ENCODE measurements around the gene GRIN2A. TPM values are rescaled to one million over a fixed set of nuclear protein-coding genes. Genes with fewer than 3 reads are reported as not detected.

GRIN2A gene
- total RNA-seq, 1 donor from 2014 or later: 11.8 TPM

Small RNAs within 50 kb of the gene (small RNA-seq; reads per million reads assigned to genes)
- gene RN7SL493P (ENCODE audit: low replicate concordance): not detected

Other genes starting within 250 kb of the GRIN2A start
- gene ATF7IP2, start 203.6 kb upstream of the GRIN2A start, total RNA-seq: 8.4 TPM